Activated CD4-positive, alpha-beta T cell treated with anti-CD3 and anti-CD28 coated beads for 1 hour (primary cell): Measurements from ENCODE around the gene FBXO31.
"Not testable (repeated sequence)": the region's sequence is repeated elsewhere in the genome, so short reads cannot be mapped to it uniquely, and the experiment has no call there.

Experiments
- DNase-seq: peaks from one replicate; pipeline ENCODE4 v3.0.0-alpha.2; 2020

The FBXO31 gene

GRCh38 chr16:87340198-87340597 is 43.4 kb downstream of the FBXO31 start:
- no peak for DNase-seq

- DNase-seq: not testable (repeated sequence)
Measured at GRCh38 chr16:87339724-87340105, 43.9 kb downstream of the FBXO31 start.

GRCh38 chr16:87339086-87339723 is 44.4 kb downstream of the FBXO31 start:
- no peak for DNase-seq

GRCh38 chr16:87338155-87338765 is 45.3 kb downstream of the FBXO31 start:
- DNase-seq: no peak

- no peak for DNase-seq
Measured at GRCh38 chr16:87337262-87337771, 46.3 kb downstream of the FBXO31 start.

- DNase-seq: no peak
Measured at GRCh38 chr16:87336434-87337240, 46.9 kb downstream of the FBXO31 start.

- no peak for DNase-seq
Measured at GRCh38 chr16:87335625-87336433, 47.7 kb downstream of the FBXO31 start.

GRCh38 chr16:87334651-87335624 is 48.6 kb downstream of the FBXO31 start:
- no peak for DNase-seq

GRCh38 chr16:87333581-87334331 is 49.8 kb downstream of the FBXO31 start:
- DNase-seq: no peak

- no peak for DNase-seq
Measured at GRCh38 chr16:87333101-87333500, 50.5 kb downstream of the FBXO31 start.

- DNase-seq: no peak
Measured at GRCh38 chr16:87332150-87332549, 51.4 kb downstream of the FBXO31 start.

GRCh38 chr16:87331241-87331801 is 52.3 kb downstream of the FBXO31 start:
- no peak for DNase-seq

- DNase-seq: no peak
Measured at GRCh38 chr16:87330646-87331045, 52.9 kb downstream of the FBXO31 start.

- DNase-seq: no peak
Measured at GRCh38 chr16:87330257-87330624, 53.3 kb downstream of the FBXO31 start.

GRCh38 chr16:87329436-87330256 is 53.9 kb downstream of the FBXO31 start:
- DNase-seq: no peak

- DNase-seq: no peak
Measured at GRCh38 chr16:87328846-87329245, 54.7 kb downstream of the FBXO31 start.

- no peak for DNase-seq
Measured at GRCh38 chr16:87327798-87328495, 55.6 kb downstream of the FBXO31 start.

GRCh38 chr16:87326151-87326571 is 57.4 kb downstream of the FBXO31 start:
- DNase-seq: no peak

GRCh38 chr16:87325423-87325858 is 58.1 kb downstream of the FBXO31 start:
- DNase-seq: no peak
